B cell (primary cell): ENCODE data around the gene PDE4B. TPM values are rescaled to one million over a fixed set of nuclear protein-coding genes. Genes with fewer than 3 reads are reported as not detected.

Source experiments
- ATAC-seq: fragments of 200-7000 bp; cut with Tn5 transposase; one replicate; pipeline ENCODE4 v1.10.0; 2021; ENCODE audit warnings: low read depth, mild to moderate bottlenecking, moderate number of reproducible peaks, moderate library complexity
- CTCF ChIA-PET: fragments of 350-600 bp; sonication (Branson Sonifier 250); formaldehyde crosslinking; loops from one replicate; lab custom pipeline; 2021; ENCODE audit warnings: antibody characterized with exemption, inconsistent platforms; lab: Charles Lee
- POLR2A ChIA-PET: fragments of 350-600 bp; sonication (Branson Sonifier 250); formaldehyde crosslinking; loops from one replicate; lab custom pipeline; 2021; ENCODE audit warnings: antibody characterized with exemption; lab: Charles Lee
- DNase-seq: peaks from one replicate; pipeline ENCODE4 v3.0.0; 2013
- H2AFZ ChIP-seq: 2 replicates; pipeline ENCODE4 v1.6.1; 2012; ENCODE audit warnings: mild to moderate bottlenecking, low read depth, low read length; ENCODE audit not compliant: insufficient read depth, poor library complexity, severe bottlenecking
- H3K27ac ChIP-seq, 2 donors: 1 replicate in 1 of 2; 2 replicates in 1 of 2; pipeline ENCODE4 v1.5.1; 2012 to 2013; ENCODE audit warnings: low read length in 2 of 2, mild to moderate bottlenecking in 2 of 2, moderate library complexity in 1 of 2
- H3K27me3 ChIP-seq, 4 experiments: fragments of 200-600 bp in 1 of 4; sonication (generic) in 1 of 4; replicated peaks in 1 of 4; 1 replicate in 2 of 4; 2 replicates in 2 of 4; pipeline versions ENCODE4 v1.6.1 to v1.7.0; 2013 to 2016; ENCODE audit warnings: low read length in 3 of 4, mild to moderate bottlenecking in 2 of 4, mixed read lengths in 1 of 4, moderate library complexity in 1 of 4; ENCODE audit not compliant: insufficient read depth in 4 of 4, control insufficient read depth in 3 of 4; ENCODE audit errors: control extremely low read depth in 1 of 4
- H3K36me3 ChIP-seq, 2 experiments: replicated peaks in 1 of 2; 1 replicate in 1 of 2; 2 replicates in 1 of 2; pipeline versions ENCODE4 v1.6.1 to v1.7.1; 2013; ENCODE audit warnings: low read length in 1 of 2; ENCODE audit not compliant: insufficient read depth in 2 of 2, control insufficient read depth in 1 of 2; ENCODE audit errors: control extremely low read depth in 1 of 2, extremely low read depth in 1 of 2
- H3K4me1 ChIP-seq, 2 donors: fragments of 200-600 bp in 1 of 2; sonication (generic) in 1 of 2; 1 replicate in 1 of 2; 2 replicates in 1 of 2; pipeline versions ENCODE4 v1.5.1 to v1.6.1; 2013 to 2017; ENCODE audit warnings: low read length in 2 of 2; ENCODE audit not compliant: control insufficient read depth in 2 of 2, insufficient read depth in 2 of 2
- H3K4me2 ChIP-seq: replicated peaks from 2 replicates; pipeline ENCODE3; 2012; ENCODE audit warnings: mild to moderate bottlenecking, low read depth, low read length; ENCODE audit not compliant: poor library complexity, severe bottlenecking
- H3K4me3 ChIP-seq, 5 experiments: fragments of 200-600 bp in 1 of 5; sonication (generic) in 1 of 5; 1 replicate in 3 of 5; 2 replicates in 2 of 5; pipeline versions ENCODE4 v1.5.1 to v1.7.0; 2011 to 2016; ENCODE audit warnings: low read length in 4 of 5, mild to moderate bottlenecking in 4 of 5, low read depth in 2 of 5, control low read depth in 1 of 5, moderate library complexity in 1 of 5; ENCODE audit not compliant: insufficient read depth in 1 of 5; ENCODE audit errors: control extremely low read depth in 1 of 5, extremely low read depth in 1 of 5
- H3K79me2 ChIP-seq: fragments of 200-600 bp; sonication (generic); one replicate; pipeline ENCODE4 v1.6.0; 2016; ENCODE audit warnings: low read length; ENCODE audit not compliant: control insufficient read depth, insufficient read depth
- H3K9ac ChIP-seq: fragments of 200-600 bp; sonication (generic); 2 replicates; pipeline ENCODE4 v1.6.1; 2017; ENCODE audit warnings: mild to moderate bottlenecking, low read length, moderate library complexity
- H3K9me3 ChIP-seq, 3 donors: one replicate each; pipeline versions ENCODE4 v1.6.1 to v1.7.1; 2013; ENCODE audit warnings: low read length in 2 of 3; ENCODE audit not compliant: control insufficient read depth in 2 of 3, insufficient read depth in 1 of 3; ENCODE audit errors: control extremely low read depth in 1 of 3
- H4K20me1 ChIP-seq: 2 replicates; pipeline ENCODE4 v1.6.0; 2012; ENCODE audit warnings: mild to moderate bottlenecking, low read length; ENCODE audit not compliant: insufficient read depth, control insufficient read depth, poor library complexity, severe bottlenecking
- H3K27ac Mint-ChIP-seq: one replicate; pipeline ENCODE4 v1.8.0; 2021; ENCODE audit warnings: mixed read lengths
- H3K27me3 Mint-ChIP-seq: one replicate; pipeline ENCODE4 v1.8.0; 2021; ENCODE audit warnings: mixed read lengths
- H3K4me1 Mint-ChIP-seq: one replicate; pipeline ENCODE4 v1.8.0; 2021; ENCODE audit warnings: mixed read lengths
- H3K4me3 Mint-ChIP-seq: one replicate; pipeline ENCODE4 v1.8.0; 2021; ENCODE audit warnings: mixed read lengths
- H3K9me3 Mint-ChIP-seq: one replicate; pipeline ENCODE4 v1.8.0; 2022; ENCODE audit warnings: mixed read lengths; ENCODE audit not compliant: insufficient read depth
- CTCF ChIP-seq: fragments of 200-600 bp; IDR thresholded peaks from one replicate; pipeline ENCODE4 v1.8.0; 2022; ENCODE audit warnings: antibody characterized with exemption, mild to moderate bottlenecking
- EZH2 ChIP-seq: IDR thresholded peaks from 2 replicates; pipeline ENCODE4 v1.6.1; 2012; ENCODE audit warnings: borderline replicate concordance, low read depth, mild to moderate bottlenecking, moderate library complexity, low read length; ENCODE audit not compliant: insufficient read depth, poor library complexity, severe bottlenecking
- WGBS: methylation state at CpG from one replicate; pipeline ENCODE4 v1.1.5; 2013; ENCODE audit warnings: missing lambda C conversion rate; ENCODE audit not compliant: insufficient coverage; 5-methylcytosine and 5-hydroxymethylcytosine counted together
- intact Hi-C: fragments of 100-400 bp; cut with micrococcal nuclease; formaldehyde crosslinking; loops from one replicate; pipeline ENCODE4 v1.10.0; 2022
- polyA plus RNA-seq: library from polyadenylated mRNA; depleted of rRNA; stranded (reverse); fragments of >200 nt; gene quantifications from 2 replicates; pipeline ENCODE4 v1.2.3, GENCODE V29; 2012
- total RNA-seq, 2 donors: library from RNA; stranded (reverse); fragments of 120-200 nt in 1 of 2; gene quantifications; 1 replicate in 1 of 2; 2 replicates in 1 of 2; pipeline versions ENCODE4 v1.2.3 to v1.2.4, GENCODE V29; 2013 to 2022

The PDE4B gene
- total and polyA plus RNA-seq, 2 donors (not counting 1 experiment from before 2014, with no cell fraction given), result 63.7 to 242 TPM

GRCh38 chr1:65836686-65837085 is 44.0 kb downstream of the PDE4B start:
- ATAC-seq, result no peak
- H3K27me3 ChIP-seq, result no peaks in the 10 kb centered on the region
- Mint-ChIP-seq H3K27me3 (no peaks in the 10 kb centered on the region), H3K27ac (no peak overlapping the region), H3K9me3 (no peaks in the 10 kb centered on the region), H3K4me3 (no peak overlapping the region), H3K4me1 (no peaks in the 10 kb centered on the region)
- H2AFZ ChIP-seq, result no peak overlapping the region
- H3K36me3 ChIP-seq, result no peaks in the 10 kb centered on the region
- no peak overlapping the region for H3K27ac ChIP-seq
- H3K4me2 ChIP-seq, result no peak overlapping the region
- no peak overlapping the region for H3K9ac ChIP-seq
- no peak for TF ChIP-seq CTCF
- TF ChIP-seq EZH2, result no peak
- H3K79me2 ChIP-seq, result no peaks in the 10 kb centered on the region
- no peaks in the 10 kb centered on the region for H4K20me1 ChIP-seq
- ChIA-PET CTCF (interaction anchor here (1.1 kb wide), 1 partner anchor 18 kb away, joined by 3 read pairs; no protein-coding TSS in a partner anchor), POLR2A (no interaction called here)
- WGBS, result no CpG with 5 or more reads among the region's 3 CpGs
- no peaks in the 10 kb centered on the region for H3K9me3 ChIP-seq
- H3K4me3 ChIP-seq, result no peak overlapping the region
- no peak for DNase-seq
- no peaks in the 10 kb centered on the region for H3K4me1 ChIP-seq
- intact Hi-C loops, result no loop called here

DNA sequence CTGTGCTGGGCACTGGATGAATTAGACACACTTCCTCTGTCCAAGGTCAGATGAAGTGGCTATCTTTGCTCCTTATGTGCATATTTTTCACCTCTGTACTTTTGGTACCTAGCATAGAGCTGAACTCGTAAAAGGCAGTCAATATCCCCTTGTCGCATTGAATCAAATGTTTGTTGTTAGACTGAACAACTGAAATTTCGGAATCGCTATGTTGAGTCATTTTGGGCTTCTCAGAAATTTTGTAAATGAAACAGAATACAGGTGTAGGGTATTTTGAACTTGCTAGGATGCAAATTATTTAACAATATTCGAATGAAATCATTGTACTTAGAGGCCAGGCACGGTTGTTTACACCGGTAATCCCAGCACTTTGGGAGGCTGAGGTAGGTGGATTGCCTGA is 48.0 kb downstream of the PDE4B start:
- no peak for DNase-seq
- Mint-ChIP-seq H3K4me3 (no peak overlapping the region), H3K27me3 (no peaks in the 10 kb centered on the region), H3K9me3 (no peaks in the 10 kb centered on the region), H3K4me1 (no peaks in the 10 kb centered on the region), H3K27ac (no peak overlapping the region)
- H3K27me3 ChIP-seq, result no peaks in the 10 kb centered on the region
- no peaks in the 10 kb centered on the region for H4K20me1 ChIP-seq
- H3K4me3 ChIP-seq, result no peak overlapping the region
- ChIA-PET POLR2A (no interaction called here), CTCF (interaction anchor here (0.7 kb wide), 1 partner anchor 676 kb away, joined by 3 read pairs; no protein-coding TSS in a partner anchor)
- no peak for TF ChIP-seq CTCF
- H2AFZ ChIP-seq, result no peak overlapping the region
- H3K4me2 ChIP-seq, result no peak overlapping the region
- H3K4me1 ChIP-seq, result no peaks in the 10 kb centered on the region
- no peaks in the 10 kb centered on the region for H3K9me3 ChIP-seq
- H3K79me2 ChIP-seq, result no peaks in the 10 kb centered on the region
- intact Hi-C loops, result no loop called here
- 100% methylated on average over 2 of the region's 7 CpGs for WGBS
- H3K9ac ChIP-seq, result no peak overlapping the region
- no peaks in the 10 kb centered on the region for H3K36me3 ChIP-seq
- ATAC-seq, result no peak
- no peak overlapping the region for H3K27ac ChIP-seq
